Measurements from ENCODE around the gene FOLR3.
"Not testable (repeated sequence)": the region's sequence is repeated elsewhere in the genome, so short reads cannot be mapped to it uniquely, and the experiment has no call there.

The FOLR3 gene

GRCh38 chr11:72169046-72169555 lies 33.6 kb downstream of the FOLR3 start:
- DNase-seq: not testable (repeated sequence)

GRCh38 chr11:72169754-72170153 lies 34.2 kb downstream of the FOLR3 start:
- DNase-seq: not testable (repeated sequence)

- DNase-seq: not testable (repeated sequence)
These were observed 36.5 kb downstream of the FOLR3 start for GRCh38 chr11:72172043-72172442.

- DNase-seq: no peak
These were observed 37.8 kb downstream of the FOLR3 start for GRCh38 chr11:72173291-72173690.

GRCh38 chr11:72174302-72175070 lies 39.0 kb downstream of the FOLR3 start:
- DNase-seq: no peak

GRCh38 chr11:72177656-72178055 lies 42.1 kb downstream of the FOLR3 start:
- no peak for DNase-seq

GRCh38 chr11:72179049-72179803 lies 43.7 kb downstream of the FOLR3 start:
- DNase-seq: no peak

- DNase-seq: no peak
These were observed 44.4 kb downstream of the FOLR3 start for GRCh38 chr11:72179804-72180396.

- not testable (repeated sequence) for DNase-seq
These were observed 45.5 kb downstream of the FOLR3 start for GRCh38 chr11:72180892-72181552.

GRCh38 chr11:72181553-72181958 lies 46.0 kb downstream of the FOLR3 start:
- DNase-seq: not testable (repeated sequence)

- DNase-seq: no peak
These were observed 52.7 kb downstream of the FOLR3 start for GRCh38 chr11:72188267-72188666.
